DOHH2 (cell line): ENCODE results near the gene GPC1.

Experiments used
- H3F3A ChIP-seq: fragments of 200-600 bp; sonication (generic), shearing (Covaris generic); 2 replicates; pipeline ENCODE4 v1.6.0; 2016; ENCODE audit warnings: antibody characterized with exemption, mild to moderate bottlenecking; ENCODE audit not compliant: control insufficient read depth, insufficient read depth
- H3K27ac ChIP-seq: fragments of 200-600 bp; sonication (generic); 2 replicates; pipeline ENCODE4 v1.5.1; 2014; ENCODE audit warnings: low read depth, mild to moderate bottlenecking, low read length, moderate library complexity
- H3K27me3 ChIP-seq: fragments of 200-600 bp; sonication (generic); 2 replicates; pipeline ENCODE4 v1.6.1; 2014; ENCODE audit warnings: mild to moderate bottlenecking, low read length, mixed read lengths; ENCODE audit not compliant: control insufficient read depth
- H3K36me3 ChIP-seq: fragments of 200-600 bp; sonication (generic); 2 replicates; pipeline ENCODE4 v1.6.1; 2014; ENCODE audit warnings: mild to moderate bottlenecking, low read length, moderate library complexity, mixed read lengths; ENCODE audit not compliant: control insufficient read depth
- H3K4me1 ChIP-seq: fragments of 200-600 bp; sonication (generic); 2 replicates; pipeline ENCODE4 v1.6.1; 2014; ENCODE audit warnings: mild to moderate bottlenecking, low read length, mixed read lengths; ENCODE audit not compliant: control insufficient read depth
- H3K4me2 ChIP-seq: fragments of 200-600 bp; sonication (generic); 2 replicates; pipeline ENCODE4 v1.6.0; 2014; ENCODE audit warnings: mild to moderate bottlenecking, low read length, moderate library complexity
- H3K4me3 ChIP-seq: fragments of 200-600 bp; sonication (generic); 2 replicates; pipeline ENCODE4 v1.5.1; 2014; ENCODE audit warnings: mild to moderate bottlenecking, low read length, mixed read lengths
- H3K79me2 ChIP-seq: fragments of 200-600 bp; sonication (generic); 2 replicates; pipeline ENCODE4 v1.6.1; 2014; ENCODE audit warnings: mild to moderate bottlenecking, low read length, mixed read lengths; ENCODE audit not compliant: control insufficient read depth
- H3K9me2 ChIP-seq: fragments of 200-600 bp; sonication (generic); replicated peaks from 2 replicates; pipeline ENCODE4 v1.6.1; 2014; ENCODE audit warnings: mild to moderate bottlenecking, low read length, mixed read lengths; ENCODE audit not compliant: control insufficient read depth
- H3K9me3 ChIP-seq: fragments of 200-600 bp; sonication (generic); 2 replicates; pipeline ENCODE4 v1.6.1; 2014; ENCODE audit warnings: antibody characterized with exemption, low read length, mixed read lengths; ENCODE audit not compliant: control insufficient read depth, insufficient read depth
- H4K20me1 ChIP-seq: fragments of 200-600 bp; sonication (generic); 2 replicates; pipeline ENCODE4 v1.6.0; 2014; ENCODE audit warnings: low read depth, mild to moderate bottlenecking, antibody characterized with exemption, low read length, moderate library complexity; ENCODE audit not compliant: control insufficient read depth, insufficient read depth
- EZH2phosphoT487 ChIP-seq: fragments of 200-600 bp; sonication (generic); IDR thresholded peaks from 2 replicates; pipeline ENCODE4 v1.6.1; 2017; ENCODE audit warnings: borderline replicate concordance, mild to moderate bottlenecking, antibody characterized with exemption, low read length, moderate library complexity, mixed read lengths
- TF ChIP-seq, protein P1 (sequence below): fragments of 200-600 bp; sonication (generic); IDR thresholded peaks from one replicate; pipeline ENCODE4 v1.5.1; 2014; ENCODE audit warnings: antibody characterized with exemption, mild to moderate bottlenecking, low read depth, low read length; ENCODE audit not compliant: poor library complexity, severe bottlenecking

GPC1 gene

GRCh38 chr2:240447331-240447730, 11.9 kb downstream of the GPC1 start:
- Histone ChIP-seq H3F3A (no peaks in the 10 kb centered on the region), H3K9me3 (no peaks in the 10 kb centered on the region), H3K27ac (no peak overlapping the region), H3K9me2 (no peaks in the 10 kb centered on the region), H3K4me1 (no peaks in the 10 kb centered on the region), H3K27me3 (peaks cover 9% of the 10 kb centered on the region), H3K4me3 (no peak overlapping the region), H3K4me2 (no peak overlapping the region), H3K36me3 (no peaks in the 10 kb centered on the region), H3K79me2 (no peaks in the 10 kb centered on the region), H4K20me1 (no peaks in the 10 kb centered on the region)
- TF ChIP-seq, protein P1, sequence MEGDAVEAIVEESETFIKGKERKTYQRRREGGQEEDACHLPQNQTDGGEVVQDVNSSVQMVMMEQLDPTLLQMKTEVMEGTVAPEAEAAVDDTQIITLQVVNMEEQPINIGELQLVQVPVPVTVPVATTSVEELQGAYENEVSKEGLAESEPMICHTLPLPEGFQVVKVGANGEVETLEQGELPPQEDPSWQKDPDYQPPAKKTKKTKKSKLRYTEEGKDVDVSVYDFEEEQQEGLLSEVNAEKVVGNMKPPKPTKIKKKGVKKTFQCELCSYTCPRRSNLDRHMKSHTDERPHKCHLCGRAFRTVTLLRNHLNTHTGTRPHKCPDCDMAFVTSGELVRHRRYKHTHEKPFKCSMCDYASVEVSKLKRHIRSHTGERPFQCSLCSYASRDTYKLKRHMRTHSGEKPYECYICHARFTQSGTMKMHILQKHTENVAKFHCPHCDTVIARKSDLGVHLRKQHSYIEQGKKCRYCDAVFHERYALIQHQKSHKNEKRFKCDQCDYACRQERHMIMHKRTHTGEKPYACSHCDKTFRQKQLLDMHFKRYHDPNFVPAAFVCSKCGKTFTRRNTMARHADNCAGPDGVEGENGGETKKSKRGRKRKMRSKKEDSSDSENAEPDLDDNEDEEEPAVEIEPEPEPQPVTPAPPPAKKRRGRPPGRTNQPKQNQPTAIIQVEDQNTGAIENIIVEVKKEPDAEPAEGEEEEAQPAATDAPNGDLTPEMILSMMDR: no peak
- TF ChIP-seq EZH2phosphoT487: no peak

DNA sequence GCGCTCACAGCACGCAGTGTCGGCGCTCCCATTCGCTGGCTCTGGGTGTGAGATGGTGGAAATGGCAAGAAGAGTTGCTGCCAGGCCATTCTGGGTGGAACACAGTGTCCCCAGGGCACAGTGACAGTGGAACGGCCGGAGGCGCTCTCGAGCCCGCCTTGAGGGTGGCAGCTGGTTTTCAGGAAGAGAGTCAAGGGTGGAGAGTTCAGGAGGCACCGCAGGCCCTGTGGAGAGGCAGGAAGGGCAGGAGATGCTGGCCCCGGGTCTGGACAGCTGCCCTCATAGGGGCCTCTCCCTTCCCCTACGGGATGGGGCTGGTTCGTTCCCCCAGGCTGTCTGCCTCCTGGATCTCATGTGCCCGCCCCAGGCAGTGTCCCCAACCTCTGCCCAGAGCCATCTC, 12.5 kb downstream of the GPC1 start:
- H4K20me1 ChIP-seq: no peaks in the 10 kb centered on the region
- no peaks in the 10 kb centered on the region for H3K79me2 ChIP-seq
- H3K9me3 ChIP-seq: no peaks in the 10 kb centered on the region
- TF ChIP-seq, protein P1: no peak
- no peak for TF ChIP-seq EZH2phosphoT487
- no peaks in the 10 kb centered on the region for H3K36me3 ChIP-seq
- H3K4me3 ChIP-seq: no peak overlapping the region
- no peak overlapping the region for H3K27ac ChIP-seq
- no peak overlapping the region for H3K4me2 ChIP-seq
- H3F3A ChIP-seq: no peaks in the 10 kb centered on the region
- H3K27me3 ChIP-seq: peaks cover 10% of the 10 kb centered on the region
- no peaks in the 10 kb centered on the region for H3K4me1 ChIP-seq
- H3K9me2 ChIP-seq: no peaks in the 10 kb centered on the region

DNA sequence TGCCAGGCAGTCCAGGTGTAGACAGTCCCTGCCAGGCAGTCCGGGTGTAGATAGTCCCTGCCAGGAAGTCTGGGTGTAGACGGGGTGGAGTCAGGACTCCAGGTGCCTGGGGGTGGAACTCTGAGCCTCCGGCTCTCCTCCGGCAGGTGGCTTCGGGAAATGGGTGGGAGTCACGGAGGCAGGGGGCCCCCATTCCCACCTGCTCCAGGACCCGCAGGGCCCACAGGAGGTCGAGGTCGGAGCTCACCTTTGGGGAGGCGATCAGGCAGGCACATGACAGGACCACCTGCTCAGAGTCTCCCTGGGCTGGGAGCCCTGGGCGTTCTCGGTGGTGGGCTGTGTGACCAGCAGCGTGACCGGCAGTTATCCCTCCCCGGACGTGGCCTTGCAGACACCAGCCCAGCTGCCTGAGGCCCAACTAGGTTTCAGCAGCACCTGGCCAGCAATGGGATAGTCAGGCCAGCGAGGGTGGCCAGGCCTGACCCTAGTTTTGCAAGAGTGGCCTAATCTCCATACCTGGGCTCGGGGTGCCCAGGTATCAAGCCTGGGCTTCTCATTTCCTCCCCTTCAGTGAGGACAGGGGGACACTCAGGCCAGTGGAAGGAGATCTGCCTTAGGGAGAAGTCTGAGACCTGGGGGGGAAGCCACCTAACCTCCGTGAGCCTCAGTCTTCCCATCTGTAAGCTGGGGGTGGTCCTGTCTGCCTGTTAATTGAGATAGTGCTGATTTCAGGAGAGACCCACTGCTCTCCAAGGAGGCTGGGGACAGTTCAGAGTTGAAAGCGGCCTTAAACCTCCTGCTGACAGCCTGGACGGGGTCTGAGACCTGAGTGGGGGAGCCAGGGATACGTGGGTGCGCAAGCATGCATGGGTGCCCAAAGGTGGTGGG, 13.2 kb downstream of the GPC1 start:
- Histone ChIP-seq H3K36me3 (no peaks in the 10 kb centered on the region), H3K27ac (no peak overlapping the region), H3K4me3 (no peak overlapping the region), H3K4me2 (no peak overlapping the region), H3K9me3 (no peaks in the 10 kb centered on the region), H3K4me1 (no peaks in the 10 kb centered on the region), H3F3A (no peaks in the 10 kb centered on the region), H4K20me1 (no peaks in the 10 kb centered on the region), H3K27me3 (peaks cover 10% of the 10 kb centered on the region), H3K79me2 (no peaks in the 10 kb centered on the region), H3K9me2 (no peaks in the 10 kb centered on the region)
- TF ChIP-seq, protein P1: no peak
- no peak for TF ChIP-seq EZH2phosphoT487
